Keratinocyte (primary cell): Measurements from ENCODE around the gene SLBP. TPM values are rescaled to one million over a fixed set of nuclear protein-coding genes. Genes with fewer than 3 reads are reported as not detected.

ENCODE experiments used
- DNase-seq: peaks from one replicate; pipeline ENCODE4 v3.0.0-alpha.2; 2011; ENCODE audit warnings: low read depth, missing footprints, low spot score
- FAIRE-seq: peaks from 2 replicates; lab custom pipeline; 2011; peaks lifted over from hg19 to GRCh38; lab: Jason Lieb, UNC
- H2AFZ ChIP-seq: 2 replicates; pipeline ENCODE4 v1.6.0; 2012; ENCODE audit warnings: low read length, control low read depth, inconsistent platforms; ENCODE audit not compliant: control insufficient read depth
- H3K27ac ChIP-seq: 2 replicates; pipeline ENCODE4 v1.5.1; 2011; ENCODE audit warnings: low read length; ENCODE audit not compliant: control insufficient read depth, insufficient read depth
- H3K27me3 ChIP-seq: 3 replicates; pipeline ENCODE4 v1.6.0; 2011; ENCODE audit warnings: low read length; ENCODE audit not compliant: control insufficient read depth, insufficient read depth; ENCODE audit errors: extremely low read depth
- H3K36me3 ChIP-seq, 2 experiments: 2 replicates in 1 of 2; 3 replicates in 1 of 2; pipeline ENCODE4 v1.5.1; 2011; ENCODE audit warnings: low read length in 2 of 2, mild to moderate bottlenecking in 1 of 2; ENCODE audit not compliant: control insufficient read depth in 2 of 2, insufficient read depth in 2 of 2; ENCODE audit errors: extremely low read depth in 1 of 2
- H3K4me1 ChIP-seq: 3 replicates; pipeline ENCODE4 v1.5.1; 2011; ENCODE audit warnings: low read length; ENCODE audit not compliant: control insufficient read depth, insufficient read depth; ENCODE audit errors: extremely low read depth
- H3K4me2 ChIP-seq: 3 replicates; pipeline ENCODE4 v1.6.0; 2011; ENCODE audit warnings: low read depth, low read length; ENCODE audit not compliant: control insufficient read depth, insufficient read depth; ENCODE audit errors: extremely low read depth
- H3K4me3 ChIP-seq, 3 experiments: fragments of 200-600 bp in 1 of 3; sonication (generic) in 1 of 3; 2 replicates in 2 of 3; 3 replicates in 1 of 3; pipeline ENCODE4 v1.5.1; 2011 to 2016; ENCODE audit warnings: low read length in 3 of 3, mild to moderate bottlenecking in 3 of 3, control low read depth in 2 of 3, inconsistent platforms in 1 of 3, low read depth in 1 of 3, mixed read lengths in 1 of 3, mixed run types in 1 of 3, moderate library complexity in 1 of 3; ENCODE audit not compliant: control insufficient read depth in 2 of 3, insufficient read depth in 2 of 3; ENCODE audit errors: extremely low read depth in 1 of 3
- H3K79me2 ChIP-seq: 2 replicates; pipeline ENCODE4 v1.6.0; 2012; ENCODE audit warnings: low read length; ENCODE audit not compliant: control insufficient read depth, insufficient read depth
- H3K9ac ChIP-seq: 3 replicates; pipeline ENCODE4 v1.6.0; 2011; ENCODE audit warnings: low read length; ENCODE audit not compliant: control insufficient read depth, insufficient read depth; ENCODE audit errors: extremely low read depth
- H3K9me1 ChIP-seq: 3 replicates; pipeline ENCODE4 v1.6.0; 2011; ENCODE audit warnings: low read length; ENCODE audit not compliant: control insufficient read depth, insufficient read depth; ENCODE audit errors: extremely low read depth
- H3K9me3 ChIP-seq: 2 replicates; pipeline ENCODE4 v1.5.1; 2012; ENCODE audit warnings: low read depth, low read length; ENCODE audit not compliant: control insufficient read depth
- H4K20me1 ChIP-seq: 3 replicates; pipeline ENCODE4 v1.6.0; 2011; ENCODE audit warnings: low read length; ENCODE audit not compliant: control insufficient read depth, insufficient read depth; ENCODE audit errors: extremely low read depth
- EZH2 ChIP-seq: IDR thresholded peaks from one replicate; pipeline ENCODE4 v1.6.1; 2012; ENCODE audit warnings: inconsistent platforms, mild to moderate bottlenecking, low read length, moderate library complexity
- dilution Hi-C: fragments of 300-500 bp; cut with MboI; formaldehyde crosslinking; loops from one replicate; pipeline ENCODE4 v1.7.0; 2020; ENCODE audit warnings: low sequenced_read_pairs; ENCODE audit not compliant: extremely low pct_ligation_motif_present
- polyA plus RNA-seq, 5 experiments: library from polyadenylated mRNA; depleted of rRNA in 3 of 5; stranded (reverse) in 3 of 5; stranded (forward) in 1 of 5; unstranded in 1 of 5; fragments of >200 nt; gene quantifications; 1 replicate in 1 of 5; 2 replicates in 3 of 5; 3 replicates in 1 of 5; pipeline versions ENCODE4 v1.2.1 to v1.2.3, GENCODE V29; 2011 to 2012; ENCODE audit warnings: missing spikeins in 2 of 5, low read depth in 1 of 5, low replicate concordance in 1 of 5
- small RNA-seq, 3 experiments: library from RNA; depleted of rRNA; stranded (forward); fragments of <200 nt; gene quantifications; one replicate each; pipeline ENCODE3, GENCODE V24; 2012; ENCODE audit warnings: low read depth in 3 of 3, low replicate concordance in 1 of 3; ENCODE audit not compliant: insufficient read length in 3 of 3
- TF ChIP-seq, protein P1 (sequence below), 3 experiments: IDR thresholded peaks in 1 of 3; conservative IDR thresholded peaks in 1 of 3; optimal IDR thresholded peaks in 1 of 3; 2 replicates in 2 of 3; 3 replicates in 1 of 3; pipeline versions ENCODE3 to v1.5.1; 2011; ENCODE audit warnings: low read length in 3 of 3, mild to moderate bottlenecking in 3 of 3, moderate library complexity in 2 of 3, control low read depth in 1 of 3, inconsistent platforms in 1 of 3; ENCODE audit not compliant: insufficient read depth in 2 of 3; ENCODE audit errors: extremely low read depth in 1 of 3

SLBP gene
- polyA plus RNA-seq, 1 donor (not counting 4 experiments of a cell fraction or from before 2014, with no cell fraction given) = 90.6 TPM

DNA sequence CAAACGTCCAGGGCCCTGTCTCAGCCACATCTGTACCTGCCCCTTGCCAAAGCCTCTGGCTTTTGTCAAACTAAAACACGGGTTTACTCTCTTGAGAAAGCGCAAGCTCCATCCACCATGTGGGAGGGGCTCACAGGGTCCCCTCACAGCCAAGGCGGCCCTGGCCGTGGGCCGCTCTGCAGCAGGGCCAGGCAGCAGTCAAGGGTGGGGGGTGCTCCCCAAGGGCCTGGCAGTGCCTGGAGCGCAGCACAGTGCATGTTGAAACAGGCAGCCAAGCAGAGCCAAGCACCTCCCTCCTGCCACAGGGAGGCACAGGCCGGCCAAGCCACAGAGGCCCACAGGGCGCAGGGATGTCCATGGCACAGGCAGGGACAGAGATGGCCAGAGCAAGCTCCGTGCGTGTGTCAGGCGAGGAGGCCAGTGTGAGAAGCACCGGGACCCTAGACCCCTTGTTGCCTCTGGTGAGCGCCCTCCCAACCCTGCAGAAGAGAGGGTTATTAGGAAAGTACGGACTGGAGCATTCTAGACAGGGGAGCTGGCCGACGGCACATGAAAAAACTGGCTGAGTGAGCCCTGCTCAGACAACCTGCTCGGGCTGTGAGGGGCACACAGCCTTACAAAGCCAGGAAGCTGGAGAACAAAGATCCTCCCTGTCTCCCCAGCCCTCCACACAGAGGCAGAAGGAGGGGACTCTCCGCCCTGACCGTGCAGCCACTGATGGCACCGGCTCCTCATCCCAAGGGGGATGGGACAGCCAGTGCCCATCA lies 67.0 kb downstream of the SLBP start:
- H3K27ac ChIP-seq = no peak overlapping the region
- H2AFZ ChIP-seq = peak overlapping the region; percentile 19
- H3K9ac ChIP-seq = no peak overlapping the region
- dilution Hi-C loops = loop anchor here (25.0 kb wide), 1 partner anchor 233 kb away; the partner anchor contains the start of gene NKX1-1
- H3K36me3 ChIP-seq = no peaks in the 10 kb centered on the region
- peaks cover under 1% of the 10 kb centered on the region for H3K9me3 ChIP-seq
- no peak for DNase-seq
- no peak overlapping the region for H3K4me3 ChIP-seq
- TF ChIP-seq EZH2 = no peak
- TF ChIP-seq, protein P1, sequence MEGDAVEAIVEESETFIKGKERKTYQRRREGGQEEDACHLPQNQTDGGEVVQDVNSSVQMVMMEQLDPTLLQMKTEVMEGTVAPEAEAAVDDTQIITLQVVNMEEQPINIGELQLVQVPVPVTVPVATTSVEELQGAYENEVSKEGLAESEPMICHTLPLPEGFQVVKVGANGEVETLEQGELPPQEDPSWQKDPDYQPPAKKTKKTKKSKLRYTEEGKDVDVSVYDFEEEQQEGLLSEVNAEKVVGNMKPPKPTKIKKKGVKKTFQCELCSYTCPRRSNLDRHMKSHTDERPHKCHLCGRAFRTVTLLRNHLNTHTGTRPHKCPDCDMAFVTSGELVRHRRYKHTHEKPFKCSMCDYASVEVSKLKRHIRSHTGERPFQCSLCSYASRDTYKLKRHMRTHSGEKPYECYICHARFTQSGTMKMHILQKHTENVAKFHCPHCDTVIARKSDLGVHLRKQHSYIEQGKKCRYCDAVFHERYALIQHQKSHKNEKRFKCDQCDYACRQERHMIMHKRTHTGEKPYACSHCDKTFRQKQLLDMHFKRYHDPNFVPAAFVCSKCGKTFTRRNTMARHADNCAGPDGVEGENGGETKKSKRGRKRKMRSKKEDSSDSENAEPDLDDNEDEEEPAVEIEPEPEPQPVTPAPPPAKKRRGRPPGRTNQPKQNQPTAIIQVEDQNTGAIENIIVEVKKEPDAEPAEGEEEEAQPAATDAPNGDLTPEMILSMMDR (optimal IDR thresholded peaks at IDR 0.05 in 1 of 3, IDR thresholded peaks at IDR 0.05 in 1 of 3, conservative IDR thresholded peaks at IDR 0.05 in 1 of 3; ENCODE audit: extremely low read depth in 1 of 3, insufficient read depth in 2 of 3, low read length in 3 of 3) = no peak
- FAIRE-seq = no peak
- H3K9me1 ChIP-seq = no peaks in the 10 kb centered on the region
- peaks cover 6% of the 10 kb centered on the region for H3K4me1 ChIP-seq
- no peak overlapping the region for H3K4me2 ChIP-seq
- H4K20me1 ChIP-seq = no peaks in the 10 kb centered on the region
- H3K79me2 ChIP-seq = no peaks in the 10 kb centered on the region
- H3K27me3 ChIP-seq = no peaks in the 10 kb centered on the region

- Histone ChIP-seq H3K36me3 (no peaks in the 10 kb centered on the region), H3K4me3 (no peak overlapping the region), H2AFZ (no peak overlapping the region), H3K9ac (no peak overlapping the region), H3K9me1 (no peaks in the 10 kb centered on the region), H3K4me2 (no peak overlapping the region), H3K4me1 (peaks cover 6% of the 10 kb centered on the region), H3K9me3 (no peaks in the 10 kb centered on the region), H3K27me3 (no peaks in the 10 kb centered on the region), H3K79me2 (no peaks in the 10 kb centered on the region), H3K27ac (no peak overlapping the region), H4K20me1 (no peaks in the 10 kb centered on the region)
- dilution Hi-C loops = loop anchor here (25.0 kb wide), 1 partner anchor 232 kb away; the partner anchor contains the start of gene NKX1-1
- FAIRE-seq = no peak
- TF ChIP-seq, protein P1 (optimal IDR thresholded peaks at IDR 0.05 in 1 of 3, IDR thresholded peaks at IDR 0.05 in 1 of 3, conservative IDR thresholded peaks at IDR 0.05 in 1 of 3; ENCODE audit: extremely low read depth in 1 of 3, insufficient read depth in 2 of 3, low read length in 3 of 3) = no peak
- TF ChIP-seq EZH2 = no peak
- no peak for DNase-seq
These were observed 68.0 kb downstream of the SLBP start for GRCh38 chr4:1643971-1644735.

Small RNAs within 50 kb of the gene (small RNA-seq; reads per million reads assigned to genes)
- gene RF00019 = 0 reads per million in 3 experiments

Other genes starting within 250 kb of the SLBP start
- 0.50 to 0.99 TPM (median 0.75 TPM) in 3 replicates for gene FAM53A, start 28.0 kb downstream of the SLBP start, polyA plus RNA-seq
- gene TMEM129, start 9.0 kb upstream of the SLBP start, polyA plus RNA-seq = 11.7 to 30.0 TPM (median 15.3 TPM) in 3 replicates
- gene TACC3, start 9.2 kb upstream of the SLBP start, polyA plus RNA-seq = 4.3 to 31.4 TPM (median 19.1 TPM) in 3 replicates
- 26.4 to 109 TPM (median 45.2 TPM) in 3 replicates for gene FGFR3, start 81.0 kb upstream of the SLBP start, polyA plus RNA-seq
- gene LETM1, start 143.8 kb upstream of the SLBP start, polyA plus RNA-seq = 23.4 to 37.7 TPM (median 25.6 TPM) in 3 replicates
- gene NSD2, start 159.1 kb upstream of the SLBP start, polyA plus RNA-seq = 4.2 to 25.9 TPM (median 22.6 TPM) in 3 replicates